Endothelial cell of umbilical vein (primary cell): ENCODE results near the gene TNIK.

ENCODE experiments used
- EZH2 ChIP-seq: IDR thresholded peaks from 2 replicates; pipeline ENCODE4 v1.6.1; 2012; ENCODE audit warnings: borderline replicate concordance, low read depth, mild to moderate bottlenecking, moderate library complexity, low read length, inconsistent platforms; ENCODE audit not compliant: severe bottlenecking
- POLR2AphosphoS5 ChIP-seq: IDR thresholded peaks from 2 replicates; pipeline ENCODE4 v1.6.1; 2012; ENCODE audit warnings: low read depth, mild to moderate bottlenecking, control low read depth, low read length, moderate library complexity; ENCODE audit not compliant: insufficient read depth

- no peak for TF ChIP-seq POLR2AphosphoS5
- no peak for TF ChIP-seq EZH2
Observed at GRCh38 chr3:171221104-171221503, 239.1 kb downstream of the TNIK start.
